ENCODE results near the gene APBA2. TPM values are rescaled to one million over a fixed set of nuclear protein-coding genes. Genes with fewer than 3 reads are reported as not detected.

APBA2 gene
- total and polyA plus RNA-seq, 12 donors: 0.16 to 0.85 (median 0.46) TPM

- 83 to 86% methylated on average over 7 of the region's 7 CpGs for WGBS, 2 donors
- intact Hi-C loops (cut with DNase I): loop anchor here in 2 of 10 donors (5.0 to 10.0 kb wide), 2 partner anchors 32 to 55 kb away; no protein-coding TSS in a partner anchor
- TF ChIP-seq CTCF (IDR thresholded peaks at IDR 0.05): no peak
- Histone ChIP-seq H3K36me3 (no peaks in the 10 kb centered on the region), H3K27ac (no peak overlapping the region), H3K9me3 (no peaks in the 10 kb centered on the region), H3K4me1 (no peaks in the 10 kb centered on the region), H3K4me3 (no peak overlapping the region), H3K27me3 (peaks cover 0 to 18% (median 0%) of the 10 kb centered on the region in 7 donors)
- no peak for DNase-seq
- no peak for ATAC-seq
Observed at GRCh38 chr15:28909958-28910500, 24.3 kb downstream of the APBA2 start.

GRCh38 chr15:28911310-28911931, 25.6 kb downstream of the APBA2 start:
- Histone ChIP-seq H3K27me3 (peaks cover 0 to 18% (median 0%) of the 10 kb centered on the region in 7 donors), H3K4me3 (no peak overlapping the region), H3K27ac (no peak overlapping the region), H3K9me3 (no peaks in the 10 kb centered on the region), H3K4me1 (no peaks in the 10 kb centered on the region), H3K36me3 (no peaks in the 10 kb centered on the region)
- ATAC-seq: no peak
- intact Hi-C loops (cut with DNase I): no loop called here
- TF ChIP-seq CTCF (IDR thresholded peaks at IDR 0.05): no peak
- 44 to 54% methylated on average over 8 of the region's 8 CpGs for WGBS, 2 donors
- no peak for DNase-seq

- DNase-seq (no peak), ATAC-seq (no peak)
- intact Hi-C loops (cut with DNase I): no loop called here
- Histone ChIP-seq H3K36me3 (no peaks in the 10 kb centered on the region), H3K4me1 (no peaks in the 10 kb centered on the region), H3K27me3 (peaks cover 0 to 26% (median 0%) of the 10 kb centered on the region in 7 donors), H3K9me3 (no peaks in the 10 kb centered on the region), H3K27ac (no peak overlapping the region), H3K4me3 (no peak overlapping the region)
- no peak for TF ChIP-seq CTCF (IDR thresholded peaks at IDR 0.05)
- WGBS, 2 donors: 87 to 88% methylated on average over 2 of the region's 2 CpGs
Observed at GRCh38 chr15:28912422-28912821, 26.6 kb downstream of the APBA2 start.

GRCh38 chr15:28913171-28913765, 27.5 kb downstream of the APBA2 start:
- H3K27ac ChIP-seq: no peak overlapping the region
- DNase-seq (no peak), ATAC-seq (peak in 1 of 8 donors; percentile 38)
- peaks cover 0 to 34% (median 8%) of the 10 kb centered on the region in 7 donors for H3K27me3 ChIP-seq
- no peaks in the 10 kb centered on the region for H3K36me3 ChIP-seq
- H3K9me3 ChIP-seq: no peaks in the 10 kb centered on the region
- intact Hi-C loops (cut with DNase I): no loop called here
- no peaks in the 10 kb centered on the region for H3K4me1 ChIP-seq
- 84 to 86% methylated on average over 9 of the region's 9 CpGs for WGBS, 2 donors
- no peak overlapping the region for H3K4me3 ChIP-seq
- TF ChIP-seq CTCF (IDR thresholded peaks at IDR 0.05): no peak

Data from heart right ventricle (tissue), 16 donors.